HG03460 (cell line): ENCODE measurements around the gene OTOP2.
"Not testable (repeated sequence)": the region's sequence is repeated elsewhere in the genome, so short reads cannot be mapped to it uniquely, and the experiment has no call there.

Source experiments
- ATAC-seq: cut with Tn5 transposase; IDR thresholded peaks from one replicate; pipeline ENCODE4 v1.9.1; 2021; ENCODE audit not compliant: unreplicated experiment

Gene OTOP2

GRCh38 chr17:74951680-74952421 is 27.8 kb downstream of the OTOP2 start:
- ATAC-seq: no peak

- no peak for ATAC-seq
Measured at GRCh38 chr17:74952431-74953133, 28.5 kb downstream of the OTOP2 start.

GRCh38 chr17:74953134-74953687 is 29.1 kb downstream of the OTOP2 start:
- ATAC-seq: no peak

GRCh38 chr17:74954115-74954514 is 30.0 kb downstream of the OTOP2 start:
- no peak for ATAC-seq

GRCh38 chr17:74954665-74955421 is 30.8 kb downstream of the OTOP2 start:
- ATAC-seq: no peak

GRCh38 chr17:74956093-74956492 is 32.0 kb downstream of the OTOP2 start:
- no peak for ATAC-seq

GRCh38 chr17:74957935-74958740 is 34.1 kb downstream of the OTOP2 start:
- no peak for ATAC-seq

GRCh38 chr17:74959826-74960515 is 35.9 kb downstream of the OTOP2 start:
- no peak for ATAC-seq

GRCh38 chr17:74960570-74961342 is 36.7 kb downstream of the OTOP2 start:
- ATAC-seq: no peak

GRCh38 chr17:74961657-74962350 is 37.7 kb downstream of the OTOP2 start:
- no peak for ATAC-seq

GRCh38 chr17:74962622-74963394 is 38.7 kb downstream of the OTOP2 start:
- ATAC-seq: no peak

- ATAC-seq: no peak
Measured at GRCh38 chr17:74963656-74964055, 39.6 kb downstream of the OTOP2 start.

- no peak for ATAC-seq
Measured at GRCh38 chr17:74964246-74964761, 40.2 kb downstream of the OTOP2 start.

- no peak for ATAC-seq
Measured at GRCh38 chr17:74964988-74965622, 41.0 kb downstream of the OTOP2 start.

- no peak for ATAC-seq
Measured at GRCh38 chr17:74968361-74968780, 44.3 kb downstream of the OTOP2 start.

- ATAC-seq: not testable (repeated sequence)
Measured at GRCh38 chr17:74969501-74969900, 45.4 kb downstream of the OTOP2 start.

- ATAC-seq: no peak
Measured at GRCh38 chr17:74970395-74970794, 46.3 kb downstream of the OTOP2 start.
